ENCODE results near the gene TP63. TPM values are rescaled to one million over a fixed set of nuclear protein-coding genes. Genes with fewer than 3 reads are reported as not detected.

The TP63 gene
- total RNA-seq, 2 donors from 2014 or later: 0.24 to 0.30 TPM

- Histone ChIP-seq H3K9me3 (no peaks in the 10 kb centered on the region), H3K27me3 (no peaks in the 10 kb centered on the region), H3K4me3 (no peak overlapping the region), H3K36me3 (no peaks in the 10 kb centered on the region), H3K4me1 (no peaks in the 10 kb centered on the region), H3K27ac (no peak overlapping the region)
- no peak for DNase-seq (ENCODE audit: low spot score)
- no peak for TF ChIP-seq CTCF (IDR thresholded peaks at IDR 0.05)
Observed at GRCh38 chr3:189781415-189781814, 150.2 kb downstream of the TP63 start.

GRCh38 chr3:189786479-189787064 is 155.4 kb downstream of the TP63 start:
- no peaks in the 10 kb centered on the region for H3K27me3 ChIP-seq
- H3K27ac ChIP-seq: no peak overlapping the region
- TF ChIP-seq CTCF (IDR thresholded peaks at IDR 0.05): peak in 1 of 2 donors; percentile 32
- H3K4me3 ChIP-seq: no peak overlapping the region
- no peaks in the 10 kb centered on the region for H3K4me1 ChIP-seq
- H3K9me3 ChIP-seq: no peaks in the 10 kb centered on the region
- no peak for DNase-seq (ENCODE audit: low spot score)
- no peaks in the 10 kb centered on the region for H3K36me3 ChIP-seq

GRCh38 chr3:189787191-189787590 is 156.0 kb downstream of the TP63 start:
- H3K27ac ChIP-seq: no peak overlapping the region
- H3K4me1 ChIP-seq: no peaks in the 10 kb centered on the region
- no peaks in the 10 kb centered on the region for H3K36me3 ChIP-seq
- no peaks in the 10 kb centered on the region for H3K9me3 ChIP-seq
- no peak overlapping the region for H3K4me3 ChIP-seq
- H3K27me3 ChIP-seq: no peaks in the 10 kb centered on the region
- no peak for DNase-seq (ENCODE audit: low spot score)
- no peak for TF ChIP-seq CTCF (IDR thresholded peaks at IDR 0.05)

- Histone ChIP-seq H3K27me3 (no peaks in the 10 kb centered on the region), H3K9me3 (no peaks in the 10 kb centered on the region), H3K27ac (no peak overlapping the region), H3K36me3 (no peaks in the 10 kb centered on the region), H3K4me3 (no peak overlapping the region), H3K4me1 (no peaks in the 10 kb centered on the region)
- no peak for TF ChIP-seq CTCF (IDR thresholded peaks at IDR 0.05)
- DNase-seq (ENCODE audit: low spot score): no peak
Observed at GRCh38 chr3:189787632-189788031, 156.4 kb downstream of the TP63 start.

GRCh38 chr3:189789432-189789831 is 158.2 kb downstream of the TP63 start:
- Histone ChIP-seq H3K4me3 (no peak overlapping the region), H3K36me3 (no peaks in the 10 kb centered on the region), H3K27me3 (no peaks in the 10 kb centered on the region), H3K27ac (no peak overlapping the region), H3K9me3 (no peaks in the 10 kb centered on the region), H3K4me1 (no peaks in the 10 kb centered on the region)
- DNase-seq (ENCODE audit: low spot score): no peak
- TF ChIP-seq CTCF (IDR thresholded peaks at IDR 0.05): no peak

GRCh38 chr3:189790658-189791057 is 159.5 kb downstream of the TP63 start:
- Histone ChIP-seq H3K4me3 (no peak overlapping the region), H3K4me1 (no peaks in the 10 kb centered on the region), H3K36me3 (no peaks in the 10 kb centered on the region), H3K9me3 (no peaks in the 10 kb centered on the region), H3K27me3 (no peaks in the 10 kb centered on the region), H3K27ac (no peak overlapping the region)
- DNase-seq (ENCODE audit: low spot score): no peak
- TF ChIP-seq CTCF (IDR thresholded peaks at IDR 0.05): no peak
